Liver (tissue), 9 donors: ENCODE results near the gene RIBC1. TPM values are rescaled to one million over a fixed set of nuclear protein-coding genes. Genes with fewer than 3 reads are reported as not detected.

Source experiments
- DNase-seq: peaks from one replicate; pipeline ENCODE4 v3.0.0-alpha.2; 2017; ENCODE audit warnings: low spot score
- H3K27ac ChIP-seq, 2 donors: one replicate each; pipeline ENCODE4 v1.7.0; 2013; ENCODE audit warnings: inconsistent platforms in 2 of 2, low read length in 2 of 2, control low read depth in 1 of 2, low read depth in 1 of 2, mild to moderate bottlenecking in 1 of 2
- H3K27me3 ChIP-seq, 4 donors: one replicate each; pipeline versions ENCODE4 v1.6.1 to v1.7.0; 2013; ENCODE audit warnings: low read length in 3 of 4, inconsistent platforms in 1 of 4, mild to moderate bottlenecking in 1 of 4, moderate library complexity in 1 of 4; ENCODE audit not compliant: control insufficient read depth in 4 of 4, insufficient read depth in 4 of 4
- H3K36me3 ChIP-seq, 4 donors: one replicate each; pipeline versions ENCODE4 v1.6.1 to v1.7.0; 2013; ENCODE audit warnings: low read length in 3 of 4, mild to moderate bottlenecking in 3 of 4, low read depth in 1 of 4, moderate library complexity in 1 of 4; ENCODE audit not compliant: control insufficient read depth in 4 of 4, insufficient read depth in 3 of 4
- H3K4me1 ChIP-seq, 4 donors: one replicate each; pipeline versions ENCODE4 v1.6.1 to v1.7.0; 2013; ENCODE audit warnings: low read length in 3 of 4, mild to moderate bottlenecking in 3 of 4, moderate library complexity in 1 of 4; ENCODE audit not compliant: control insufficient read depth in 4 of 4, insufficient read depth in 4 of 4
- H3K4me3 ChIP-seq, 3 donors: one replicate each; pipeline versions ENCODE4 v1.6.1 to v1.7.0; 2013; ENCODE audit warnings: low read length in 3 of 3, control low read depth in 1 of 3, low read depth in 1 of 3, mild to moderate bottlenecking in 1 of 3
- H3K9ac ChIP-seq, 2 donors: one replicate each; pipeline ENCODE4 v1.7.0; 2013; ENCODE audit warnings: low read length in 2 of 2, mild to moderate bottlenecking in 2 of 2, moderate library complexity in 2 of 2, control low read depth in 1 of 2, low read depth in 1 of 2
- H3K9me3 ChIP-seq, 4 donors: one replicate each; pipeline versions ENCODE4 v1.6.1 to v1.7.0; 2013; ENCODE audit warnings: low read length in 3 of 4; ENCODE audit not compliant: control insufficient read depth in 4 of 4
- ATF3 ChIP-seq: IDR thresholded peaks from 2 replicates; pipeline ENCODE4 v1.6.1; 2016; ENCODE audit warnings: antibody characterized with exemption
- CTCF ChIP-seq: fragments of 150-350 bp; IDR thresholded peaks from 2 replicates; pipeline ENCODE4 v1.5.1; 2017; ENCODE audit warnings: improper control_type of control experiment, low read depth, low read length; ENCODE audit not compliant: missing input control
- FOXA1 ChIP-seq: IDR thresholded peaks from 2 replicates; pipeline ENCODE4 v1.6.1; 2016; ENCODE audit warnings: antibody characterized with exemption
- FOXA2 ChIP-seq: IDR thresholded peaks from 2 replicates; pipeline ENCODE4 v1.6.1; 2016; ENCODE audit warnings: antibody characterized with exemption
- GABPA ChIP-seq, 2 donors: IDR thresholded peaks in 1 of 2; conservative IDR thresholded peaks in 1 of 2; 2 replicates each; pipeline ENCODE4 v1.6.1; 2016; ENCODE audit warnings: antibody characterized with exemption in 2 of 2, mild to moderate bottlenecking in 1 of 2, moderate library complexity in 1 of 2
- HNF4A ChIP-seq, 2 donors: conservative IDR thresholded peaks; 2 replicates each; pipeline ENCODE4 v1.6.1; 2016; ENCODE audit warnings: antibody characterized with exemption in 2 of 2, mild to moderate bottlenecking in 2 of 2
- HNF4G ChIP-seq: IDR thresholded peaks from 2 replicates; pipeline ENCODE4 v1.6.1; 2016; ENCODE audit warnings: antibody characterized with exemption
- JUND ChIP-seq, 2 donors: IDR thresholded peaks; 2 replicates each; pipeline ENCODE4 v1.6.1; 2016; ENCODE audit warnings: antibody characterized with exemption in 2 of 2
- MAX ChIP-seq: IDR thresholded peaks from 2 replicates; pipeline ENCODE4 v1.6.1; 2016; ENCODE audit warnings: antibody characterized with exemption
- NR2F2 ChIP-seq: IDR thresholded peaks from 2 replicates; pipeline ENCODE4 v1.6.1; 2016; ENCODE audit warnings: antibody characterized with exemption
- RAD21 ChIP-seq, 2 donors: IDR thresholded peaks; 2 replicates each; pipeline ENCODE4 v1.6.1; 2016; ENCODE audit warnings: antibody characterized with exemption in 2 of 2, mild to moderate bottlenecking in 2 of 2
- REST ChIP-seq: IDR thresholded peaks from 2 replicates; pipeline ENCODE4 v1.6.1; 2016; ENCODE audit warnings: antibody characterized with exemption, mild to moderate bottlenecking
- RXRA ChIP-seq, 2 donors: IDR thresholded peaks; 2 replicates each; pipeline ENCODE4 v1.6.1; 2017 to 2018; ENCODE audit warnings: antibody characterized with exemption in 2 of 2, mild to moderate bottlenecking in 1 of 2
- SP1 ChIP-seq: IDR thresholded peaks from 2 replicates; pipeline ENCODE4 v1.6.1; 2018; ENCODE audit warnings: antibody characterized with exemption, mild to moderate bottlenecking
- ZBTB33 ChIP-seq: IDR thresholded peaks from 2 replicates; pipeline ENCODE4 v1.6.1; 2016; ENCODE audit warnings: antibody characterized with exemption
- WGBS: extraction: QIAGEN DNeasy Blood & Tissue Kit; methylation state at CpG from one replicate; pipeline ENCODE4 v1.1.7; 2013; 5-methylcytosine and 5-hydroxymethylcytosine counted together
- polyA plus RNA-seq, 2 donors: library from polyadenylated mRNA; stranded (reverse) in 1 of 2; unstranded in 1 of 2; fragments of 200-250 nt in 1 of 2; fragments of >200 nt in 1 of 2; fragmentation: Nextera tagmentation in 1 of 2; extraction: Ambion mirVana in 1 of 2; gene quantifications; one replicate each; pipeline versions ENCODE4 v1.2.1 to v1.2.3, GENCODE V29; 2013 to 2015
- total RNA-seq, 2 donors: library from RNA; depleted of rRNA; stranded (reverse); fragments of >200 nt; gene quantifications; one replicate each; pipeline ENCODE4 v1.2.3, GENCODE V29; 2014
- donor health status: healthy.
- donor health status: healthy.
- donor health status: healthy.
- donor health status: healthy.
- donor health status: healthy.

Gene RIBC1
- total and polyA plus RNA-seq, 4 donors = 0.08 to 0.42 (median 0.20) TPM

- no peaks in the 10 kb centered on the region for H3K27me3 ChIP-seq
- H3K9ac ChIP-seq = no peak overlapping the region
- no peak overlapping the region for H3K27ac ChIP-seq
- DNase-seq = no peak
- TF ChIP-seq FOXA2 (no peak), RXRA (IDR thresholded peaks at IDR 0.05) (no peak), HNF4A (conservative IDR thresholded peaks at IDR 0.05) (no peak), JUND (IDR thresholded peaks at IDR 0.05) (no peak), GABPA (IDR thresholded peaks at IDR 0.05 in 1 of 2, conservative IDR thresholded peaks at IDR 0.05 in 1 of 2) (no peak), ZBTB33 (no peak)
- no peaks in the 10 kb centered on the region for H3K9me3 ChIP-seq
- H3K36me3 ChIP-seq = peaks cover 3 to 68% (median 36%) of the 10 kb centered on the region in 4 donors
- H3K4me3 ChIP-seq = no peak overlapping the region
- no peaks in the 10 kb centered on the region for H3K4me1 ChIP-seq
- 95% methylated on average over 4 of the region's 4 CpGs for WGBS
Measured at GRCh38 chrX:53383376-53384076, 39.1 kb upstream of the RIBC1 start.

- WGBS = 93% methylated on average over 2 of the region's 2 CpGs
- DNase-seq = no peak
- Histone ChIP-seq H3K4me1 (no peaks in the 10 kb centered on the region), H3K4me3 (no peak overlapping the region), H3K9ac (no peak overlapping the region), H3K36me3 (peaks cover 4 to 62% (median 16%) of the 10 kb centered on the region in 4 donors), H3K27me3 (no peaks in the 10 kb centered on the region), H3K27ac (no peak overlapping the region), H3K9me3 (no peaks in the 10 kb centered on the region)
- TF ChIP-seq MAX (no peak), FOXA2 (no peak), NR2F2 (no peak), RXRA (IDR thresholded peaks at IDR 0.05) (no peak), RAD21 (IDR thresholded peaks at IDR 0.05) (no peak)
Measured at GRCh38 chrX:53395605-53396298, 26.9 kb upstream of the RIBC1 start.

GRCh38 chrX:53398216-53398615, 24.5 kb upstream of the RIBC1 start:
- DNase-seq = no peak
- H3K27ac ChIP-seq = no peak overlapping the region
- H3K4me1 ChIP-seq = no peaks in the 10 kb centered on the region
- H3K9ac ChIP-seq = no peak overlapping the region
- no peaks in the 10 kb centered on the region for H3K9me3 ChIP-seq
- peaks cover 4 to 71% (median 19%) of the 10 kb centered on the region in 4 donors for H3K36me3 ChIP-seq
- WGBS = 97% methylated on average over 1 of the region's 1 CpG
- H3K27me3 ChIP-seq = no peaks in the 10 kb centered on the region
- no peak overlapping the region for H3K4me3 ChIP-seq
- no peak for TF ChIP-seq CTCF
- no peak for TF ChIP-seq ZBTB33
- no peak for TF ChIP-seq SP1
- no peak for TF ChIP-seq NR2F2
- no peak for TF ChIP-seq GABPA (IDR thresholded peaks at IDR 0.05 in 1 of 2, conservative IDR thresholded peaks at IDR 0.05 in 1 of 2)
- no peak for TF ChIP-seq ATF3
- no peak for TF ChIP-seq MAX
- TF ChIP-seq HNF4A (conservative IDR thresholded peaks at IDR 0.05) = no peak
- TF ChIP-seq FOXA1 = no peak
- TF ChIP-seq REST = no peak
- TF ChIP-seq HNF4G = no peak
- TF ChIP-seq JUND (IDR thresholded peaks at IDR 0.05) = no peak
